Neutrophil (primary cell): ENCODE results near the gene TMEM269.

ENCODE experiments used
- H3K27ac ChIP-seq: fragments of 200-600 bp; sonication (generic); 2 replicates; pipeline ENCODE4 v1.5.1; 2016; ENCODE audit warnings: mild to moderate bottlenecking, moderate library complexity
- H3K27me3 ChIP-seq: fragments of 200-600 bp; sonication (generic); 2 replicates; pipeline ENCODE4 v1.6.0; 2016; ENCODE audit warnings: mild to moderate bottlenecking
- H3K36me3 ChIP-seq: fragments of 200-600 bp; sonication (generic); 2 replicates; pipeline ENCODE4 v1.5.1; 2017
- H3K4me1 ChIP-seq, 2 experiments: fragments of 200-600 bp in 1 of 2; sonication (generic) in 1 of 2; 1 replicate in 1 of 2; 2 replicates in 1 of 2; pipeline versions ENCODE4 v1.5.1 to v1.6.1; 2013 to 2016; ENCODE audit warnings: low read depth in 1 of 2, low read length in 1 of 2, mild to moderate bottlenecking in 1 of 2, moderate library complexity in 1 of 2; ENCODE audit not compliant: control insufficient read depth in 1 of 2, insufficient read depth in 1 of 2
- H3K4me3 ChIP-seq, 2 experiments: fragments of 200-600 bp in 1 of 2; sonication (generic) in 1 of 2; 1 replicate in 1 of 2; 2 replicates in 1 of 2; pipeline ENCODE4 v1.5.1; 2013 to 2016; ENCODE audit warnings: low read depth in 1 of 2, low read length in 1 of 2, mild to moderate bottlenecking in 1 of 2, moderate library complexity in 1 of 2
- H3K9me3 ChIP-seq: fragments of 200-600 bp; sonication (generic); 2 replicates; pipeline ENCODE4 v1.5.1; 2016
- TF ChIP-seq, protein P1 (sequence below): fragments of 200-600 bp; sonication (generic); IDR thresholded peaks from 2 replicates; pipeline ENCODE4 v1.5.1; 2016; ENCODE audit warnings: antibody characterized with exemption

Gene TMEM269

DNA sequence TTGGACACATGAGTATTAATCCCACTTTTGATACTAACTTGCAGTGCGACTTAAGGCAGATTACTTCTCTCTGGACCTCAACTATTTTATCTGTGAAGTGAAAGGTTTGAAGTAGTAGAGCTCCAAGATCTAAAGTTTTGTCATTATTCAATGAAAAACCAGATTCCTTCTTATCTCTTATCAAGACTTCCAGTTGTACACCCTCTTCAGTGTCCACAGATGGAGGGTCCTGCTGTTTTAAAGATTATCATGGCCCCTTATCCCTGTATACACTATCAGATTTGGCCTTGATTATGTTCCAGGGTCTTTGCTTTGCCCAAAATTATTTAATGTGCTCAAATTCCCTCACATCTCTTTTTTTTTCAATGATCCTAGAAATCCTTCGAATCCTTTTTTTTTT lies 16.6 kb upstream of the TMEM269 start:
- Histone ChIP-seq H3K4me3 (peak overlapping the region in 1 of 2 experiments; percentile 83), H3K27ac (no peak overlapping the region), H3K36me3 (peaks cover 5% of the 10 kb centered on the region), H3K4me1 (peaks cover 27 to 33% of the 10 kb centered on the region in 2 experiments), H3K9me3 (no peaks in the 10 kb centered on the region), H3K27me3 (no peaks in the 10 kb centered on the region)
- TF ChIP-seq, protein P1, sequence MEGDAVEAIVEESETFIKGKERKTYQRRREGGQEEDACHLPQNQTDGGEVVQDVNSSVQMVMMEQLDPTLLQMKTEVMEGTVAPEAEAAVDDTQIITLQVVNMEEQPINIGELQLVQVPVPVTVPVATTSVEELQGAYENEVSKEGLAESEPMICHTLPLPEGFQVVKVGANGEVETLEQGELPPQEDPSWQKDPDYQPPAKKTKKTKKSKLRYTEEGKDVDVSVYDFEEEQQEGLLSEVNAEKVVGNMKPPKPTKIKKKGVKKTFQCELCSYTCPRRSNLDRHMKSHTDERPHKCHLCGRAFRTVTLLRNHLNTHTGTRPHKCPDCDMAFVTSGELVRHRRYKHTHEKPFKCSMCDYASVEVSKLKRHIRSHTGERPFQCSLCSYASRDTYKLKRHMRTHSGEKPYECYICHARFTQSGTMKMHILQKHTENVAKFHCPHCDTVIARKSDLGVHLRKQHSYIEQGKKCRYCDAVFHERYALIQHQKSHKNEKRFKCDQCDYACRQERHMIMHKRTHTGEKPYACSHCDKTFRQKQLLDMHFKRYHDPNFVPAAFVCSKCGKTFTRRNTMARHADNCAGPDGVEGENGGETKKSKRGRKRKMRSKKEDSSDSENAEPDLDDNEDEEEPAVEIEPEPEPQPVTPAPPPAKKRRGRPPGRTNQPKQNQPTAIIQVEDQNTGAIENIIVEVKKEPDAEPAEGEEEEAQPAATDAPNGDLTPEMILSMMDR = no peak

DNA sequence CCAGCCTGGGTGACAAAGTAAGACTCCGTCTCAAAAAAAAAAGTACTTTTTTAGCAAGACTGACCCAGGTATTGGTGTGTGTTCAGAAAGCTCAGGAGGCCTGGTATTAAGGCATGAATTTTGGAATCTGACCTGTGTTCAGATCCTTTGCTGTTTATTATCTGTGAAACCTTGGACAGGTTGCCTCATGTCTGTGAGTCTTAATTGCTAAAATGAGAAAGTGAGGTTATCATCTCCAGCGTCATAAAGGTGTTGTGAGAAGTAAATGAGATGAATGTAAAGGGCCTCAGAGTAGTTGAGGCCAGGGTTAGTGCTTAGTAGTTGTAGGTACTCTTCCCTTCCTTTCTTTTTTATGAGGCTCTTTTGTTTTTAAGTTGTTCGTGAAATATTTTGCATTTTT lies 15.0 kb upstream of the TMEM269 start:
- Histone ChIP-seq H3K9me3 (no peaks in the 10 kb centered on the region), H3K4me1 (peaks cover 27 to 31% of the 10 kb centered on the region in 2 experiments), H3K4me3 (no peak overlapping the region), H3K27me3 (no peaks in the 10 kb centered on the region), H3K36me3 (peaks cover 21% of the 10 kb centered on the region), H3K27ac (no peak overlapping the region)
- TF ChIP-seq, protein P1 = no peak

DNA sequence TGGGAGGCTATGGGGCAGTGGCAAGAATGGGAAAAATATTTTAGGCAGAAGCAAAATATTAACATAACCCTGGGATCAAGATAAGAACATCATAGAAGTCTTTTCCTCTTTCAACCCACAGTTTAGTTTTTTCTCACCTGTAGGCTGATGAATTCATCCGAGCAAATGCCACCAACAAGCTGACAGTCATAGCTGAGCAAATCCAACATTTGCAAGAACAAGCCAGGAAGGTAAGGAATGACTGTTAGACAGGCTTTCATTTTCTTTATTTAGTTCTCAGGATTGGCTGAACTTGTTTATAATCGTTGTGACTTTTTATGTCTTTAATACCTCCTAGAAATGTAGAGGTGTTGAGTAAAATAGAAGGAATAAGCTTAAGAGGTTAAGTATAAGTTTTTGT lies 11.4 kb upstream of the TMEM269 start:
- TF ChIP-seq, protein P1 = no peak
- Histone ChIP-seq H3K9me3 (no peaks in the 10 kb centered on the region), H3K36me3 (peaks cover 57% of the 10 kb centered on the region), H3K4me3 (no peak overlapping the region), H3K27ac (no peak overlapping the region), H3K27me3 (no peaks in the 10 kb centered on the region), H3K4me1 (peaks cover 0 to under 1% of the 10 kb centered on the region in 2 experiments)

DNA sequence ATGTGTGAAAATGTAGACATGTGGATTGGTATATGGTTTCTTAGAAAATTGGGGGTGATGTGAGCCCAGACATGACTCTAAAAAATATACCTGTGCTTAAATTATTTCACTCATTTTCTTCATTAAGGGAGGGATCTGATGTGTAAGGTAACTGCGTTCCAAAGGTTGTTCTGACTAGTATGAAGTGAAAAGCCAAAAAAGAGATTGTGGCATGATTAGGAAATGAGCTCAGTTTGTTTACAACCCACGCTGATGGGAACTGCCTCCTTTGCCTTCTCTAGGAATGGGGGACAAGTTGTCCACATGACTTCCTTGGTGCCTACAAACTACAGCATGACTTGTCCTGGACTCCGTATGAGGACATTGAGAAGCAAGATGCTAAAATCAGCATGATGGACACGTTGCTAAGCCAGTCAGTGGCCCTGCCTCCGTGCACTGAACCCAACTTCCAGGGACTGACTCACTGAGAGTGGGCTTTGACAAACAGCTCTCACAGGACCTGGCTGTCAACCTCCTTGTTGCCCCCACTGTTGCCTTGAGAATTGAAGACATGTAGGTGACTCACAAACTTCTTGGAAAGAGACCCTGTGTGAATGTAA lies 9.8 kb upstream of the TMEM269 start:
- H3K27me3 ChIP-seq = no peaks in the 10 kb centered on the region
- H3K4me1 ChIP-seq = no peaks in the 10 kb centered on the region
- no peak overlapping the region for H3K4me3 ChIP-seq
- peaks cover 66% of the 10 kb centered on the region for H3K36me3 ChIP-seq
- no peak overlapping the region for H3K27ac ChIP-seq
- TF ChIP-seq, protein P1 = no peak
- H3K9me3 ChIP-seq = no peaks in the 10 kb centered on the region

DNA sequence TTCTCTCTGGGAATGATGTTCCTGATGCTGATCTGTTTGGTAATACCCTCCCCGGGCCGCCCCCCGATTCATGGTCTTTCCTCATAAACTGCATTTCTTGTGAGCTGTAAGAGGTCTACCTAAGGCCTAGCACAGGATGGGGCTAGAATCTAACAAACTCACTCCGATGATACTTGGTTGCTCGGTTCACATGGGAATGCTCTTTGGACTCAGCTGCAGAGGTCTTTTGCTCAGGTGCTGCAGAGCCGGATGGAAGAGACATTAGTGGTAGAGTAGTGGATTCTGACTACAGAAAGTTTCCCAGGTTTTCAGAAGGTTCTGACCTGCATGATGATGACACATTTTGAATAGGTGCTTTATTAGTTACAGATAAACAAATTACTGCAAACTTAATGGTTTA lies 8.3 kb upstream of the TMEM269 start:
- Histone ChIP-seq H3K4me3 (no peak overlapping the region), H3K36me3 (peaks cover 73% of the 10 kb centered on the region), H3K27me3 (no peaks in the 10 kb centered on the region), H3K4me1 (no peaks in the 10 kb centered on the region), H3K9me3 (no peaks in the 10 kb centered on the region), H3K27ac (no peak overlapping the region)
- TF ChIP-seq, protein P1 = no peak
